Astrocyte of the cerebellum (primary cell): Measurements from ENCODE around the gene PPP4R3B.

Experiments
- DNase-seq: peaks from one replicate; pipeline ENCODE4 v3.0.0-alpha.2; 2011; ENCODE audit warnings: low read depth
- H3K4me3 ChIP-seq: 2 replicates; pipeline ENCODE4 v1.5.1; 2011; ENCODE audit warnings: mild to moderate bottlenecking, low read depth, low read length, moderate library complexity
- in situ Hi-C: cut with HindIII; loops from 2 replicates; pipeline ENCODE4 v1.10.0; 2017; ENCODE audit warnings: low sequenced_read_pairs
- TF ChIP-seq, protein P1 (sequence below): IDR thresholded peaks from 2 replicates; pipeline ENCODE4 v1.5.1; 2012; ENCODE audit warnings: low read length, low read depth, moderate library complexity, mild to moderate bottlenecking; ENCODE audit errors: missing control alignments

The PPP4R3B gene

DNA sequence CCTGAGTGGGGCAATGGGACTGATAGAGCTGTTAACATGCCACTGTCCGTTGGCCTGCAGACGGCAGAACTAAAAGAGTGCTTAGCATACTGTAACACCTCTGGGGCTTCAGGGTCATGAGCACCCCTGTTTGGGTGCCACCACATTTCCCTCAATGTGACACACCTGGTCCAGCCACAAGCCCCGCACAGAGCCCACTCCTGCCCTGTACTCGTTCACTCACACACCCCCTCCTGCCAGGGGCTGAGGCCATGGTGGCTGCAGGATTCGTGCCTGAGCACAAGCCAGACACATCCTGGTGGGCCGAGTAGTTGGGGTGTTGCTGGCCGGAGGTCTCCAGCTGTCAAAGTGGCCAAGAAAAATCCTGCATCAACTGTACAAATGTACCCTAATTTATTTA, 4.4 kb upstream of the PPP4R3B start:
- TF ChIP-seq, protein P1, sequence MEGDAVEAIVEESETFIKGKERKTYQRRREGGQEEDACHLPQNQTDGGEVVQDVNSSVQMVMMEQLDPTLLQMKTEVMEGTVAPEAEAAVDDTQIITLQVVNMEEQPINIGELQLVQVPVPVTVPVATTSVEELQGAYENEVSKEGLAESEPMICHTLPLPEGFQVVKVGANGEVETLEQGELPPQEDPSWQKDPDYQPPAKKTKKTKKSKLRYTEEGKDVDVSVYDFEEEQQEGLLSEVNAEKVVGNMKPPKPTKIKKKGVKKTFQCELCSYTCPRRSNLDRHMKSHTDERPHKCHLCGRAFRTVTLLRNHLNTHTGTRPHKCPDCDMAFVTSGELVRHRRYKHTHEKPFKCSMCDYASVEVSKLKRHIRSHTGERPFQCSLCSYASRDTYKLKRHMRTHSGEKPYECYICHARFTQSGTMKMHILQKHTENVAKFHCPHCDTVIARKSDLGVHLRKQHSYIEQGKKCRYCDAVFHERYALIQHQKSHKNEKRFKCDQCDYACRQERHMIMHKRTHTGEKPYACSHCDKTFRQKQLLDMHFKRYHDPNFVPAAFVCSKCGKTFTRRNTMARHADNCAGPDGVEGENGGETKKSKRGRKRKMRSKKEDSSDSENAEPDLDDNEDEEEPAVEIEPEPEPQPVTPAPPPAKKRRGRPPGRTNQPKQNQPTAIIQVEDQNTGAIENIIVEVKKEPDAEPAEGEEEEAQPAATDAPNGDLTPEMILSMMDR: no peak
- DNase-seq: no peak
- in situ Hi-C loops: no loop called here
- H3K4me3 ChIP-seq: no peak overlapping the region

DNA sequence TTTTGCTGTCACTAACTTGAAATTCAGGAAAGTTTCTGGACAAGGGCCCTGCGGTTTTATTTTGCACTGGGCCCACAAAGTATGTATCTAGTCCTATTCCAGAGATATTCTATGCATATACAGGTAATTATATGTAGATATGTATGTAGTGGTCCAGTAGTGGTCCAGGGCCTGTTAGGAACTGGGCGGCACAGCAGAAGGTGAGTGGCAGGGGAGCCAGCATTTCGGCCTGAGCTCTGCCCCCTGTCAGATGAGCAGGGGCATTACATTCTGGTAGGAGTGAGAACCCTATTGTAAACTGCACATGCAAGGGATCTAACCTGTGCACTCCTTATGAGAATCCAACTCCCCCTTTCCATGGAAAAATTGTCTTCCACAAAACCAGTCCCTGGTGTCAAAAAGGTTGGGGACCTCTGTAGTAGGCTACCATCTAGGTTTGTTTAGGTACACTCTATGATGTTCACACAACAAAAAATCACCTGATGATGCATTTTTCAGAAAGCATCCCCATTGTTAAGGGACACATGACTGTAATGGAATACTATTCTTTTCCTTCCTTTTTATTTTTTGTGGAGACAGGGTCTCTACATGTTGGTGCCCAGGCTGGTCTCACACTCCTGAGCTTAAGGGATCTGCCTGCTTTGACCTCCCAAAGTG, 2.8 kb upstream of the PPP4R3B start:
- in situ Hi-C loops: no loop called here
- DNase-seq: no peak
- no peak overlapping the region for H3K4me3 ChIP-seq
- TF ChIP-seq, protein P1: peak; percentile 50

DNA sequence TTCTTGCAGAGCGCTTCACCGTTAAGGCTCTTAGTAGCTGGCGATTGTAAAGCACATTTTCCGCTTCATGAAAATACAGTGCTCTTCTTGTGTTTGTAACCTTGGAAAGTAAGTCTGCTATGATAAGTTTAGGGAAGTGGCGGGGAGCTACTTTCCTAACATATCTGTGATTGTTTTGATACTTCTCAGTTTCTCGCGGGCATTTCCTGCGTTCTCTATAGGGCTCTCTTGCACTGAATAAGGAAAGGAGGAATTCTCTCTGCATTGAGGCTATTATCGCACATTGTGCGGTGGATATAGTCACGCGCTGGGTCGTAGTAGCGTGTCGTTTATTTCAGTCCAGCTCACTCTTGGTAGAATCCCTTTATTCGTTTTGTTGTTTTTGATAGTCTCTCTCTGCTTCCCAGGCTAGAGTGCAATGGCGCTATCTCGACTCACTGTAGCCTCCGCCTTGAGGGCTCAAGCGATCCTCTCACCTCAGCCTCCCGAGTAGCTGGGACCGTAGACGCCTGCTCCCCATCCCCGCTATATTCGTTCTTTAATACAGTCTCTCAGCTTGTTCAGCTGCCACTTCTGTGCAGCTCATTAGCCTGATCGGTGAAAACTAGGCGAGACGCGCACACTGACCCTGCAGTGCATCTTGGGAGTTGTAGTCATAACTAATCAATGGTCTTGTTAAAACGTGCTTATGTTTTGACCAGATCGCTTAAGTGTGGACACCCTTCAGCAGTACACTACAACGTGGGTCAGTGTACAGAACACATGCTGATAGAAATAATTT, 1.0 kb upstream of the PPP4R3B start:
- in situ Hi-C loops: no loop called here
- no peak for DNase-seq
- TF ChIP-seq, protein P1: no peak

DNA sequence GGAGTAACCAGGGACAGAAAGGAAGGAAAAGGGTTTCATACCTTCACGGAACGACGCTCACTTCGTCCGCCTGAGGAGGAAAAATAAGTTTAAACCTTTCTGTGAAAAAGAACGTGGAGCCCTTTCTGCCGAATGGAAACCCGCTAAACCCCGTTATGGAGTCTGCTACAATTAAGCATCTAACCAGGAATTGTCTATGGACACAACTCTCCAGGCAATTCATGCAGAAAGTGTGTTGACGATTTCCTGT, 528 bp upstream of the PPP4R3B start:
- TF ChIP-seq, protein P1: no peak
- DNase-seq: no peak
- in situ Hi-C loops: no loop called here
- peak overlapping the region; percentile 77 for H3K4me3 ChIP-seq

More for the DNA sequence above, 1.0 kb upstream of the PPP4R3B start:
- peak overlapping the region; percentile 77 for H3K4me3 ChIP-seq

DNA sequence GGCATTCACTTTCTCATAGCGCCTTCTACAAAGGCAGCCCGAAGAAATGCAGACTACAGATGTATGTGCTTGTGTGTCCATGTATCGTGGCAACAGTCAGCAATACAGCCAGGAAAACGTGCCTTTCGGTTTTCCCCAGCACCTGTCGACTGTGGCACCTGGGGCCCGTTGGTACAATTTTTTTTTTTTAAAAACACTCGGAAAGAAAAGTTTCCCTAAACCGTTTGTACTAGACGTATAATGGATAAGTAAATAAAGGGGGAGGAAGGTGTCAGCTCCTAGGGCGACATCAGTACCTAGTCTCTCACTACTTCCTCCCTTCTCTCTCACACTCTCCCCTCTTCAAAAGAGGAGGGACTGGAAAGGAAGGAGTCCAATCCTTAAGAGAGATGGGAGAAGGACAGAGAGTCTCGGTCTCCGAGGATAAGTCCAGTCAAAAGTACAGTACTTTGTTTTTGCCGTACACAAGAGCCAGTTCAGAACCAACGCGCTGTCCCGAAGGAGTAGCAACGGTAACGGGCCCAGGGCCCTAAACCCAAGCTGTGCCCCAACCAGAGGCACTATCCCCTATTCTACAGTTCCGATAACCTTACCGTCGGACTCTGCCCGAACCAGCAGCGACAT, 759 bp downstream of the PPP4R3B start:
- TF ChIP-seq, protein P1: no peak
- peak; percentile 52 for DNase-seq
- in situ Hi-C loops: no loop called here
- peak overlapping the region; percentile 77 for H3K4me3 ChIP-seq

DNA sequence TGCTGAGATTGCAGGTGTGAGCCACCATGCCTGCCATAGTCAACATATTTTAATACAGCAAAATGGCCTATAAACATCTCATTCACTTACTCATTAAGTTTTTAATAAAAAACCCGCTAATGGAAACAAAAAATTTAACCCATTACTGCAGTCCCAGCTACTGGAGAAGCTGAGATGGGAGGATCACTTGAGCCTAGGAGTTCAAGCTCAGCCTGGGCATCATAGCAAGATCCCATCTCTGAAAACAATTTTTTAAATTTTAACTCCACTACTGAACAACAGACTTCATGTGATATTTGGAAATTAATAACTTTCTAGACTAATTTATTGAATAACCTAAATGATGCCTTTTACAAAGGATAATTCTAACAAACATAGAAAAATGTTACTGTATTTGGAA, 5.4 kb downstream of the PPP4R3B start:
- TF ChIP-seq, protein P1: no peak
- in situ Hi-C loops: no loop called here

More for the DNA sequence above, 5.4 kb downstream of the PPP4R3B start:
- DNase-seq: no peak
- no peak overlapping the region for H3K4me3 ChIP-seq
